CD4-positive, alpha-beta T cell treated with Interleukin-2 at 100 ng/mL for 4 hours (primary cell): Measurements from ENCODE around the gene TFIP11.

Experiments used
- DNase-seq: peaks from one replicate; pipeline ENCODE4 v3.0.0-alpha.2; 2020; ENCODE audit warnings: low spot score

The TFIP11 gene

GRCh38 chr22:26503758-26504157 lies 8.5 kb downstream of the TFIP11 start:
- no peak for DNase-seq

- DNase-seq, result peak; percentile 67
These were observed 9.3 kb downstream of the TFIP11 start for GRCh38 chr22:26502688-26503561.

- DNase-seq, result no peak
These were observed 10.3 kb downstream of the TFIP11 start for GRCh38 chr22:26501996-26502395.

- no peak for DNase-seq
These were observed 13.0 kb downstream of the TFIP11 start for GRCh38 chr22:26499188-26499703.

- DNase-seq, result no peak
These were observed 15.8 kb downstream of the TFIP11 start for GRCh38 chr22:26496456-26496855.

GRCh38 chr22:26494506-26494905 lies 17.8 kb downstream of the TFIP11 start:
- DNase-seq, result no peak

- no peak for DNase-seq
These were observed 20.1 kb downstream of the TFIP11 start for GRCh38 chr22:26492220-26492619.

- DNase-seq, result no peak
These were observed 22.7 kb downstream of the TFIP11 start for GRCh38 chr22:26489447-26490036.

GRCh38 chr22:26487996-26488395 lies 24.3 kb downstream of the TFIP11 start:
- no peak for DNase-seq

- DNase-seq, result no peak
These were observed 25.9 kb downstream of the TFIP11 start for GRCh38 chr22:26486394-26486793.

GRCh38 chr22:26485806-26486390 lies 26.4 kb downstream of the TFIP11 start:
- no peak for DNase-seq

- DNase-seq, result no peak
These were observed 27.3 kb downstream of the TFIP11 start for GRCh38 chr22:26485013-26485412.

GRCh38 chr22:26484360-26484706 lies 27.9 kb downstream of the TFIP11 start:
- DNase-seq, result peak; percentile 47

GRCh38 chr22:26483439-26484359 lies 28.6 kb downstream of the TFIP11 start, which contains the start of the genes HPS4 and SRRD:
Gene HPS4, minus strand, starts transcription at chr22:26483783. Its CDS starts 2,021 bp downstream, at chr22:26481762.
Gene SRRD, plus strand, starts transcription at chr22:26483877. Its CDS starts 14 bp downstream, at chr22:26483891.
- peak; percentile 91 for DNase-seq

GRCh38 chr22:26483043-26483438 lies 29.2 kb downstream of the TFIP11 start:
- DNase-seq, result no peak

GRCh38 chr22:26482161-26482560 lies 30.1 kb downstream of the TFIP11 start:
- no peak for DNase-seq

- no peak for DNase-seq
These were observed 30.6 kb downstream of the TFIP11 start for GRCh38 chr22:26481694-26482093.

- DNase-seq, result no peak
These were observed 31.1 kb downstream of the TFIP11 start for GRCh38 chr22:26481112-26481693.

- no peak for DNase-seq
These were observed 31.7 kb downstream of the TFIP11 start for GRCh38 chr22:26480611-26480932.

GRCh38 chr22:26479792-26480610 lies 32.3 kb downstream of the TFIP11 start:
- no peak for DNase-seq
